RWPE1 (cell line): ENCODE measurements around the gene MAK.

Experiments
- CTCF ChIA-PET: fragments of 350-600 bp; sonication (Branson Sonifier 250); formaldehyde crosslinking; extraction: SDS; loops from one replicate; lab custom pipeline; 2021; lab: Yijun Ruan, JAX
- POLR2A ChIA-PET: fragments of 400-600 bp; formaldehyde crosslinking; extraction: SDS; loops from one replicate; lab custom pipeline; 2020; ENCODE audit warnings: antibody characterized with exemption; ENCODE audit not compliant: low non-redundant PET; lab: Yijun Ruan, JAX
- DNase-seq: peaks from one replicate; pipeline ENCODE4 v3.0.0; 2012; ENCODE audit warnings: low spot score
- H3K27ac ChIP-seq: fragments of 450-650 bp; 2 replicates; pipeline ENCODE4 v1.5.1; 2017
- CTCF ChIP-seq: fragments of 450-650 bp; conservative IDR thresholded peaks from 2 replicates; pipeline ENCODE4 v1.5.1; 2017; ENCODE audit warnings: low read depth, mild to moderate bottlenecking

Gene MAK

DNA sequence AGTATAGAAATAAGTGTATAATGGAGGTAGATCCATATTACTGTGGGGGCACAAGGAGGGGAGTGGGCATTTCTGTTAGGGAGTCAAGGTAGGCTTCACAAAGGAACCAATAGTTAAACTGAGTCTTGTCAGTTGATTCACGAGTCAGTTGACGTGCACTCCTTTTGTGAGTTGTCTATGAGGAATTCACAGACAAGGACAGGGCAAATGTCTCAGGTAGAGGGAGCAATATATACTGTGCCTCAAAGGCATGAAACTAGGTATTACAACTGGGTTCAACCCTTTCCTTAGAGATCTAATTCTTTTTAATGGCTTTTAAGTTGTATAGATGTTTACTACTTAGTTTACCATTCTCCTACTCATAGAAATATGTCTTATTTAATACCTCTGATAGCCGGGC lies 104.5 kb downstream of the MAK start:
- TF ChIP-seq CTCF = no peak
- ChIA-PET POLR2A (no interaction called here), CTCF (no interaction called here)
- peak overlapping the region; percentile 87 for H3K27ac ChIP-seq
- no peak for DNase-seq

DNA sequence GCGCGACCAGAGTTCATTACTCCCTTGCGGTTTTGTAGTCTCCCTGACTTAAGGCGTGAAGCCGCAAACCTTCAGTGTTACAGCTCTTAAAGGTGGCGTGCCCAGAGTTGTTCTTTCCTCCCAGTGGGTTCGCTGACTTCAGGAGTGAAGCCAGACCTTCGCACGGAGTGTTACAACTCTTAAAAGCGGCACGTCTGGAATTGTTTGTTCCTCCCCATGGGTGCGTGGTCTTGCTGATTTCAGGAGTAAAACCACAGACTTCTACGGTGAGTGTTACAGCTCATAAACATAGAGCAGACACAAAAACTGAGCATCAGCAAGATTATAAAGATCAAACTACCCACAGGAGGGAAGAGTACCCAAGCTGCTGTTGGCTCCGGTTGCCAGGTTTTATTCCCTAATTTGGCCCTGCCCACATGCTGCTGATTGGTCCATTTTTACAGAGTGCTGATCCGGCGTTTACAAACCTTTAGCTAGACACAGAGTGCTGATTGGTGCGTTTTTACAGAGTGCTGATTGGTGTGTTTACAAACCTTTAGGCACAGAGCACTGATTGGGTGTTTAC lies 105.1 kb downstream of the MAK start:
- DNase-seq = no peak
- ChIA-PET POLR2A (no interaction called here), CTCF (no interaction called here)
- H3K27ac ChIP-seq = peak overlapping the region; percentile 28
- no peak for TF ChIP-seq CTCF

DNA sequence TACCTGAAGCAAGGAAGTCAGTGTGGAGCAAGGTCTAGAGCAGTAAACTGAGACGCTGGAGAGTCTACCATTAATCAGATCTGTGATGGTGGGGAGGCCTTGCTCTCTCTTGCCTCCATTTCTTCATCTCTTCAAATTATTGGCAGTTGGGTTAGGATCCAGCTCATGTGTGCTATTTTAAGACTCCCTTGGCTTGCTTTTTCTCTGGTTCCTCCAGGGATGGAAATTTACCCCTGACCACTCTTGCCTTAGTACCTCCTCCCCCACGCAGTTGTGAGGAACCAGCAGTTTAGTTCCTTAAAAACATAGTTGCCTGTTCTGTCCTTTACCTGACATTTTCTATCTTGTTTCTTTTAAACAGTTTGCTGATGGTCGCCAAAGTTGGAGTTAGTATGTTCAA lies 108.1 kb downstream of the MAK start:
- ChIA-PET POLR2A (no interaction called here), CTCF (no interaction called here)
- H3K27ac ChIP-seq = no peak overlapping the region
- no peak for DNase-seq
- no peak for TF ChIP-seq CTCF

DNA sequence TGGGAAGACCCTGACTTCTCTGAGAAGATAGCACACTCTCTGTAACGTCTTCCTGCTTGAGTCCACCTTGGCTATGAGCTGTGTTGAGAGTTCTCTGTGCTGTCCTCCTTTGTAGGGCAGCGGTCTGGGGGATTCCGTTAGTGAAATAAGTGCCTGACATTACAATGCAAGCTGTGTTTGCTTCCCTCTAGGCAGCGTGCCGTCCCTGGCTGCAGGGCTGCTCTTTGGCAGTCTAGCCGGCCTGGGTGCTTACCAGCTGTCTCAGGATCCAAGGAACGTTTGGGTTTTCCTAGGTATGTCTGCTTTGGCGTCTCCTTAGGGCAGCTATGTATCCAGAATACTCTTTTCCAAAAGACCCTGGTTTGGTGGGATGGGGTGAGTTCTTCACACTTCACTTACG lies 112.6 kb downstream of the MAK start:
- POLR2A ChIA-PET = no interaction called here
- DNase-seq = no peak
- CTCF ChIA-PET = no interaction called here
- no peak overlapping the region for H3K27ac ChIP-seq
- TF ChIP-seq CTCF = no peak

- no peak for TF ChIP-seq CTCF
- H3K27ac ChIP-seq = no peak overlapping the region
- no peak for DNase-seq
- POLR2A ChIA-PET = no interaction called here
- CTCF ChIA-PET = no interaction called here
Observed at GRCh38 chr6:10725044-10725443, 113.3 kb downstream of the MAK start.

DNA sequence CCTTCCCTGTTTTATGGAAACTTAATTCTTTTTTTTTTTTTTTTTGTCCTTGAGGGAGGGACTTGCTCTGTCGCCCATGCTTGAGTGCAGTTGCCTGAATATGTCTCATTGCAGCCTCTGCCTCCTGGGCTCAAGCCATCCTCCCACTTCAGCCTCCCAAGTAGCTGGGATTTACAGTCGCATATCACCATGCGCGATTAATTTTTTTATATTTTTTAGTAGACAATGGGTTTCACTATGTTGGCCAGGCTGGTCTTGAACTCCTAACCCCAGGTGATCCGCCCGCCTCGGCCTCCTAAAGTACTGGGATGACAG lies 114.8 kb downstream of the MAK start:
- H3K27ac ChIP-seq = peak overlapping the region; percentile 93
- TF ChIP-seq CTCF = no peak
- CTCF ChIA-PET = no interaction called here
- POLR2A ChIA-PET = interaction anchor here (0.6 to 0.7 kb wide), 2 partner anchors 16 to 72 kb away, joined by 5 to 7 read pairs; no protein-coding TSS in a partner anchor
- DNase-seq = no peak
